GM12872 (cell line): ENCODE data around the gene SLIRP.

Experiments
- TF ChIP-seq, protein P1 (sequence below): IDR thresholded peaks from 3 replicates; pipeline ENCODE4 v1.5.1; 2011; ENCODE audit warnings: low read depth, mild to moderate bottlenecking, low read length, moderate library complexity; ENCODE audit not compliant: insufficient read depth

Gene SLIRP

DNA sequence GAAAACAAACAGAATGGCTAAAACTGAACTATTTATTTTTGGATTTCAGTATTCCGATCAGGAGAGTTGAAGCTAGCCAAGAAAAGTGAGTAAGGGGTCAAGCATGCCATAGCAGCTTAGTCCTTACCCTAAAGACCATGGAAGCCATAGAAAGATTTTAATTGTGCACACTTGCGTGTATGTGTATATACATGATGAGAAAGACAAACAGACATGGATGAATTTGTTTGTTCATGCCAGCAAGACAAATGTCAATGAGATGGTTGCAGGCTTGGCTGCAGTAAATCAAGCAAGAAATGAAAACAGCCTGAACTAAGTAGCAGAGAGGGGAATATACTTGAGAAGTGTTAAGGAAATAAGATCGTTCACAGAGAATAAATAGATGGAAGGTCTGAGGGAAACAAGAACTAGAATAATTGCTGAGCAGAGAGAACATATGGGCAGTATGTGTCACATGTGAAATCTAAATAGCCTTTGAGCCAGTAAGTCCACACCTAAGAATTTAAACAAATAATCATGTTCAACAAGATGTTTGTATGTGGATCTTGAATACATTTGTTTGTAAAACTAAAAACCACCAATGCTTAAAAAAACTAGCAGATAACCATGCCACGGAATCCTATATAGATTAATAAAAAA is 38.3 kb downstream of the SLIRP start:
- TF ChIP-seq, protein P1, sequence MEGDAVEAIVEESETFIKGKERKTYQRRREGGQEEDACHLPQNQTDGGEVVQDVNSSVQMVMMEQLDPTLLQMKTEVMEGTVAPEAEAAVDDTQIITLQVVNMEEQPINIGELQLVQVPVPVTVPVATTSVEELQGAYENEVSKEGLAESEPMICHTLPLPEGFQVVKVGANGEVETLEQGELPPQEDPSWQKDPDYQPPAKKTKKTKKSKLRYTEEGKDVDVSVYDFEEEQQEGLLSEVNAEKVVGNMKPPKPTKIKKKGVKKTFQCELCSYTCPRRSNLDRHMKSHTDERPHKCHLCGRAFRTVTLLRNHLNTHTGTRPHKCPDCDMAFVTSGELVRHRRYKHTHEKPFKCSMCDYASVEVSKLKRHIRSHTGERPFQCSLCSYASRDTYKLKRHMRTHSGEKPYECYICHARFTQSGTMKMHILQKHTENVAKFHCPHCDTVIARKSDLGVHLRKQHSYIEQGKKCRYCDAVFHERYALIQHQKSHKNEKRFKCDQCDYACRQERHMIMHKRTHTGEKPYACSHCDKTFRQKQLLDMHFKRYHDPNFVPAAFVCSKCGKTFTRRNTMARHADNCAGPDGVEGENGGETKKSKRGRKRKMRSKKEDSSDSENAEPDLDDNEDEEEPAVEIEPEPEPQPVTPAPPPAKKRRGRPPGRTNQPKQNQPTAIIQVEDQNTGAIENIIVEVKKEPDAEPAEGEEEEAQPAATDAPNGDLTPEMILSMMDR = no peak

DNA sequence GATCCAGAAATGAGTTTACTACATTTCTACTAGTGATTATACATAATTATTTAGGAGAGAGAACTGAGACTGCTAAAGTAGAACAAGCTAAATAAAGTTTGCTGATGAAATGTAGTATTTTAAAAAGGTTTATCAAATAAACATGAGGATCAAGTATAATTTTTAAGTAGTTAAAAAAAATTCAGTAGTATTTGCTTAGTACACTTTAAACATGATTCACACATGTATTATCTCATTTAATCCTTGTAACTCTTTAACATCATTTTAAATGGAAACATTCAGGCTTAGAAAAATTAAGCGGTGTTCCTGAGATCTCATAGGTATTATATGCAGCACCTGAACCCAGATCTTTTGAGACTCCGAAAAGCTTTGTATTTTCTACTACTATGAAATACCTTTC is 44.4 kb downstream of the SLIRP start:
- TF ChIP-seq, protein P1 = no peak

DNA sequence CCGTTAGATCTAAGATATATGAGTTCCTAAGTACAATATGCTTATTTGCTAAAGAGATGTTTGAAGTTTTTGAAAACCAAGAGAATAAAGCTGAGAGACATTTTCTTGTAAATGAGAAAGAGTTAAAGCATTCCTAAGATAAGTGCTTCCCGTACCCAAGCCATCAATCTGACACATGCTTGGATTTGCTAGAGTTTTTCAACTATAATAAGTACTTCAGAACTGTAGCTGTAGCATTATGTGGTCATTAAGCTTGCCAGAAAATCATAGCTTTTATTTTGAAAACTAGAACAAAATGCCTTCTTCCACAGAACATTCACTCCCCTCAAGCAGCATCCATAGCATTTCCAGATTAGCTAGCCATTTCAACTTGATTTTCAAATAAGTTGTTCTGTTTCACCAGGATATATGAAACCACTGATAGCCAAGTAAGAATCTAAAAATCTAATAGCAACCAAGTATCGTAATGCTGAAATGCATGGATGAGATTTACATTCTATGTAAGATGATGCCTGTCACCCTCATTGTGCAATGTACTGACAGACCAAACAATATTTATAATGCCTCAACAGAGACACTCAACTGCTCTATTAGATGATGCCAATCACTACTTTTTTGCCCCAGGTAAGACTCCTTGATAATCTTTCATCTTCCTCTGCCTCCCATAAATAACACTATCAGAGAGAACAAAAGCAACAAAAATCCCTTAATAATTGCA is 45.1 kb downstream of the SLIRP start:
- TF ChIP-seq, protein P1 = no peak

DNA sequence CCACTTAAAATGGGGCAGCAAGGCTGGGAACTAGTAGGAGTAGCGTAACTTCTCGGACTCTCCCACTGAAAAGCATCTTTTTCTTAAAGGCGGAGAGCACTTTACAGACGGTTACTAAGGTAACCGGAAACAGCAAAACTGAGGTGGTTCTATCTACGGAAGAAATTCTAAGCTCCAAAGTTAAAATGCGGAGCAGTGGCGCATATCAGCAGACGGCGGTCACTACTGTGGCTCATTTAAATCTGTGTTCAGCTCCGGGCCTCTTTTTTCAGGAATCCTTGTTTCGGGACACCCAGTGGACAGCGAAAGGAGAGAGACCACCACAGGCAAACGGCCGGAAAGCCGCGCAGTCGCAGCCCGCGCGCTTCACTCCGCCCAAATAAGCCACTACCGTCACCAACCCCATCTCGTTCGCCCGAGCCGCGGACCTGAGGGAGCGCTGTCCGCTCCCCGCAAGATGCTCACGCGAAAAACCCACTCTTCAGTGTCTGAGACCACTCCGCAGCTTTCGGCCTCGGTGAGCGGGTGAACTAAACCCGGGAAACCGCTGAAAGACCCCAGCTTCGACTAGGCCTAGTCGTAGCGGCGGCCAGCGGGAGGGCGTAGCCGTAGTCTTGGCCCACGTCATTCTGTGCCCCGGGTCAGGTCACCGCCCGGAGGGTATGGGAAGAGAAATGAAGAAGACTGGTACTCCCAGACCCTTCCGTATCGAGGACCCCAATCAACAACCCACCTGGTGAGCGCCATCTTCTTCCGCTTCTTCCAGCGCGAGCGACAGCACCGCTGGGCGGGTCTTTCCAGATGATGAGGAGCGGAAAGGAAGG is 52.7 kb downstream of the SLIRP start, which contains the start of gene SNW1:
Gene SNW1 (minus strand): TSS at position 776 of the 824 bp plus-strand sequence. CDS start 29 bp downstream, at position 747.
- TF ChIP-seq, protein P1 = no peak

DNA sequence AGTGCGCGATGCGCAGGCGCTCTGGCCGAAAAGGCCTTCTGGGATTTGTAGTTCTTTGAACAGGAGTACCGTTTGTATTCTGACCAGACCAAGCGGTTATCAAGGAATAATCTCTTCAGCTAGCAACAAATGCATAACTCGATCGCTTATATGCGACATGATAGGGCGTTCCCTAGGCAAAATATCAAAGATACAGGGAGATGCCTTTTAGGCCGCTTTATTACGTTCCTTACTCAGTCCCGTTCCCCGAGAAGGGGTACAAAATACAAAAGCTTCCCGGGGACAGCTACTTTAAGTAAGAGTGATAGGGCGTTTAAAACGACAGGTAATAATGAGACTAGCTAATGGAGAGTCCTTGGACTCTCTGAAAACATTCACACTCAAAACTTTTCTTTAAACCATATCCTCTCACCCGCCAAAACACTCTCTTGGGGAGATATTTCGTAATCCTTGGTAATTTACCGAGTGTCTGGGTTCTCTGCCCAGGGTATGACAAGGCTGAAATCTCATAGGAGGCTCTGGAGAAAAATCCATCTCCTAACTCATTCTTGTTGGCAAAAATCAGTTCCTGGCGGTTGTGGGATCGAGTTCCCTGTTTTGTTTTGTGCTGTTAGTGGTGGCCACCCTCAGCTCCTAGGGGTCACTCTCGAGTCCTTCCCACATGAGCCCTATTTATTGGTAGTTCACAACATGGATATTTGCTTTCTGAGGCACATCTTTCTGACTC is 53.5 kb downstream of the SLIRP start:
- TF ChIP-seq, protein P1 = peak; percentile 35; the same call in 1 of the 3 replicates

DNA sequence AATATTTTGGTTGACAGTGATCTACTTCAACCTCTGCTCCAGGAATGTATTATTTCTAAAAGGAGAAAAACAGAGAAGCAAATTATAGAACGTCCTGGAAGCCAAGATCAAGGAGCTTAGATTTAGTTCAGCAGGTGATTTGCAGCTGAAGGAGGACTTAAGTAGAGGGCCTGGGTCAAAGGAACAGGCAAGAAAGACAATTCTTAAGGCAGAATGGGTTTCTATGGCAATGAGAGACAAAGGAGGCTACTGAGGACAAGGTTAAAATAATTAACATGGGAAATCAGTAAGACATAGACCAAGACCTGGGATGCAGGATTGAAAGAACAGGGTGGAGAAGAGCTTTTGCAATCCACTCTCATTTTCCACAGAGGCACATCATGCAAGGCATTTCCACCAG is 55.4 kb downstream of the SLIRP start:
- TF ChIP-seq, protein P1 = no peak
